ENCODE data around the gene HFE.

HFE gene

GRCh38 chr6:26126394-26127235, 39.4 kb downstream of the HFE start:
- no peak for DNase-seq (ENCODE audit: low read depth, low spot score)
- POLR2A ChIA-PET, result interaction anchor here (0.7 to 6.3 kb wide), 10 partner anchors 18 to 90 kb away, joined by 3 to 293 read pairs (median 4); a partner anchor contains a TSS
- TF ChIP-seq CTCF (IDR thresholded peaks at IDR 0.05; ENCODE audit: insufficient read depth, low read length, missing control alignments), result no peak
- peak overlapping the region; percentile 87 for H3K4me3 ChIP-seq (ENCODE audit: low read depth, low read length)
- CTCF ChIA-PET, result interaction anchor here (0.7 to 1.8 kb wide), 8 partner anchors 9 to 100 kb away, joined by 3 to 6 read pairs (median 4); a partner anchor contains a TSS

- TF ChIP-seq CTCF (IDR thresholded peaks at IDR 0.05; ENCODE audit: insufficient read depth, low read length, missing control alignments), result no peak
- CTCF ChIA-PET, result interaction anchor here (0.8 kb wide), 2 partner anchors 31 to 102 kb away, joined by 3 read pairs; no protein-coding TSS in a partner anchor
- no peak overlapping the region for H3K4me3 ChIP-seq (ENCODE audit: low read depth, low read length)
- POLR2A ChIA-PET, result interaction anchor here (1.8 to 6.3 kb wide), 2 partner anchors 30 to 45 kb away, joined by 5 to 293 read pairs; a partner anchor contains a TSS
- no peak for DNase-seq (ENCODE audit: low read depth, low spot score)
Measured at GRCh38 chr6:26128013-26128771, 41.0 kb downstream of the HFE start.

GRCh38 chr6:26129656-26130055, 42.4 kb downstream of the HFE start:
- CTCF ChIA-PET, result no interaction called here
- POLR2A ChIA-PET, result no interaction called here
- no peak for TF ChIP-seq CTCF (IDR thresholded peaks at IDR 0.05; ENCODE audit: insufficient read depth, low read length, missing control alignments)

GRCh38 chr6:26130581-26131249, 43.5 kb downstream of the HFE start:
- DNase-seq (ENCODE audit: low read depth, low spot score), result no peak
- TF ChIP-seq CTCF (IDR thresholded peaks at IDR 0.05; ENCODE audit: insufficient read depth, low read length, missing control alignments), result no peak
- ChIA-PET CTCF (no interaction called here), POLR2A (no interaction called here)
- H3K4me3 ChIP-seq (ENCODE audit: low read depth, low read length), result no peak overlapping the region

More at GRCh38 chr6:26129656-26130055, 42.4 kb downstream of the HFE start:
- H3K4me3 ChIP-seq (ENCODE audit: low read depth, low read length), result no peak overlapping the region
- DNase-seq (ENCODE audit: low read depth, low spot score), result no peak

- no peak for TF ChIP-seq CTCF (IDR thresholded peaks at IDR 0.05; ENCODE audit: insufficient read depth, low read length, missing control alignments)
- DNase-seq (ENCODE audit: low read depth, low spot score), result no peak
- no peak overlapping the region for H3K4me3 ChIP-seq (ENCODE audit: low read depth, low read length)
- CTCF ChIA-PET, result no interaction called here
- POLR2A ChIA-PET, result no interaction called here
Measured at GRCh38 chr6:26131618-26132017, 44.4 kb downstream of the HFE start.
